GM12873 (cell line): Measurements from ENCODE around the gene TIMP2.

Experiments
- CTCF ChIP-seq: IDR thresholded peaks from 2 replicates; pipeline ENCODE4 v1.5.1; 2012; ENCODE audit warnings: low read depth, mild to moderate bottlenecking, moderate library complexity, low read length, control low read depth; ENCODE audit not compliant: insufficient read depth; ENCODE audit errors: missing control alignments

The TIMP2 gene

GRCh38 chr17:78953356-78954350 lies 28.5 kb upstream of the TIMP2 start:
- no peak for TF ChIP-seq CTCF

GRCh38 chr17:78952706-78953105 lies 27.5 kb upstream of the TIMP2 start:
- TF ChIP-seq CTCF, result no peak

- no peak for TF ChIP-seq CTCF
Observed at GRCh38 chr17:78951967-78952551, 26.9 kb upstream of the TIMP2 start.

GRCh38 chr17:78950870-78951269 lies 25.7 kb upstream of the TIMP2 start:
- no peak for TF ChIP-seq CTCF

GRCh38 chr17:78947235-78948149 lies 22.3 kb upstream of the TIMP2 start:
- no peak for TF ChIP-seq CTCF

GRCh38 chr17:78946631-78947030 lies 21.4 kb upstream of the TIMP2 start:
- no peak for TF ChIP-seq CTCF
